ENCODE data around the gene RDH13. TPM values are rescaled to one million over a fixed set of nuclear protein-coding genes. Genes with fewer than 3 reads are reported as not detected.

The RDH13 gene
- polyA plus RNA-seq, 1 of the 3 experiments (the other 2 are of a cell fraction): 9.6 TPM

DNA sequence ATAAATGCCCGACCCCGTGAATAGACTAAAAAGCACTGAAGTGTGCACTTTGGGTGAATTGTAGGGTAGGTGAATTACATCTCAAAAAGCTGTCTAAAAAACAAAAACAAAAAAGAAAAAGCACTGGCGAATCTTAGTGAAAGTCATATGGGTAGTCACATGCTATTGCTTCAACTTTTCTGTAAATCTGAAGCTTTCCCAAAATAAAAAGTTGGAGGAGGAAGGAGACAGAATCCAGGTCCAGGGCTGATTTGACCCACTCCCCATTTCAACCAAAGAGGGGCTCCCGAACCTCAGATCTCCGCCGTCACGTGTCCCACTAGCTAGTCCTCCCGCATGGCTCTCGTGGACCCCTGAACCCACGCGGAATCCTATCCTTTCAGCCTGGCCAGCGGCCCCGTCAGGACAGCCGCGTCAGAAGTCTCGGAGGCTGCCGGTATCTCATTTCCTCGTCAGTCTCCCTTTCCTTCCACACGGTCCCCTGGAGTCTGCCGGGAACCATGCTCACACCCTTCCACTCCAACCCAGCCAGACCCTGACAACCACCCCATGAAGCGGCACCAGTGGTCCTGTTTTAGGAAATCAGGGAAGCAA lies 48.4 kb upstream of the RDH13 start:
- DNase-seq: peak; percentile 9
- no peak overlapping the region for H3K9ac ChIP-seq
- no peak overlapping the region for H3K4me2 ChIP-seq
- peaks cover 3 to 13% of the 10 kb centered on the region in 2 experiments for H3K36me3 ChIP-seq (replicated peaks in 1 of 2; ENCODE audit: control insufficient read depth in 1 of 2, insufficient read depth in 2 of 2, low read length in 1 of 2)
- H3F3A ChIP-seq (replicated peaks; ENCODE audit: insufficient read depth): peaks cover 1% of the 10 kb centered on the region
- H3K27ac ChIP-seq (ENCODE audit: low read depth in 2 of 2, low read length in 1 of 2): no peak overlapping the region
- no peaks in the 10 kb centered on the region for H3K9me2 ChIP-seq
- no peak overlapping the region for H3K4me3 ChIP-seq (ENCODE audit: low read depth in 2 of 2, low read length in 1 of 2)
- H2AFZ ChIP-seq (ENCODE audit: low read depth): no peak overlapping the region
- peaks cover 59% of the 10 kb centered on the region for H4K20me1 ChIP-seq (ENCODE audit: insufficient read depth)
- WGBS (ENCODE audit: low lambda C conversion rate): 94% methylated on average over 21 of the region's 21 CpGs
- ChIA-PET CTCF (interaction anchor here (1.0 kb wide), 2 partner anchors 14 to 22 kb away, joined by 4 to 5 read pairs; no protein-coding TSS in a partner anchor), POLR2A (no interaction called here)
- H3K27me3 ChIP-seq (ENCODE audit: insufficient read depth): no peaks in the 10 kb centered on the region
- peaks cover 77% of the 10 kb centered on the region for H3K79me2 ChIP-seq (ENCODE audit: insufficient read depth)
- TF ChIP-seq EP300 (IDR thresholded peaks at IDR 0.05; ENCODE audit: borderline replicate concordance in 1 of 2, low read depth in 1 of 2, low read length in 1 of 2) (no peak), SMC3 (IDR thresholded peaks at IDR 0.05; ENCODE audit: low read depth, low read length) (no peak), EZH2phosphoT487 (IDR thresholded peaks at IDR 0.05; ENCODE audit: borderline replicate concordance, low read depth) (no peak), RFX5 (IDR thresholded peaks at IDR 0.05; ENCODE audit: low read length) (no peak), NFIC (IDR thresholded peaks at IDR 0.05; ENCODE audit: borderline replicate concordance) (no peak), FOXJ3 (CRISPR knock-in tag; IDR thresholded peaks at IDR 0.05) (no peak), RAD21 (IDR thresholded peaks at IDR 0.05; ENCODE audit: low read length) (no peak), FOXM1 (IDR thresholded peaks at IDR 0.05; ENCODE audit: low read depth) (no peak), MXI1 (IDR thresholded peaks at IDR 0.05; ENCODE audit: low read depth, low read length) (no peak), TAF1 (IDR thresholded peaks at IDR 0.05; ENCODE audit: borderline replicate concordance, low read depth, low read length) (no peak), NRF1 (IDR thresholded peaks at IDR 0.05; ENCODE audit: low read depth, low read length) (no peak), RCOR1 (IDR thresholded peaks at IDR 0.05; ENCODE audit: low read length) (no peak)
- TF ChIP-seq, protein P1, sequence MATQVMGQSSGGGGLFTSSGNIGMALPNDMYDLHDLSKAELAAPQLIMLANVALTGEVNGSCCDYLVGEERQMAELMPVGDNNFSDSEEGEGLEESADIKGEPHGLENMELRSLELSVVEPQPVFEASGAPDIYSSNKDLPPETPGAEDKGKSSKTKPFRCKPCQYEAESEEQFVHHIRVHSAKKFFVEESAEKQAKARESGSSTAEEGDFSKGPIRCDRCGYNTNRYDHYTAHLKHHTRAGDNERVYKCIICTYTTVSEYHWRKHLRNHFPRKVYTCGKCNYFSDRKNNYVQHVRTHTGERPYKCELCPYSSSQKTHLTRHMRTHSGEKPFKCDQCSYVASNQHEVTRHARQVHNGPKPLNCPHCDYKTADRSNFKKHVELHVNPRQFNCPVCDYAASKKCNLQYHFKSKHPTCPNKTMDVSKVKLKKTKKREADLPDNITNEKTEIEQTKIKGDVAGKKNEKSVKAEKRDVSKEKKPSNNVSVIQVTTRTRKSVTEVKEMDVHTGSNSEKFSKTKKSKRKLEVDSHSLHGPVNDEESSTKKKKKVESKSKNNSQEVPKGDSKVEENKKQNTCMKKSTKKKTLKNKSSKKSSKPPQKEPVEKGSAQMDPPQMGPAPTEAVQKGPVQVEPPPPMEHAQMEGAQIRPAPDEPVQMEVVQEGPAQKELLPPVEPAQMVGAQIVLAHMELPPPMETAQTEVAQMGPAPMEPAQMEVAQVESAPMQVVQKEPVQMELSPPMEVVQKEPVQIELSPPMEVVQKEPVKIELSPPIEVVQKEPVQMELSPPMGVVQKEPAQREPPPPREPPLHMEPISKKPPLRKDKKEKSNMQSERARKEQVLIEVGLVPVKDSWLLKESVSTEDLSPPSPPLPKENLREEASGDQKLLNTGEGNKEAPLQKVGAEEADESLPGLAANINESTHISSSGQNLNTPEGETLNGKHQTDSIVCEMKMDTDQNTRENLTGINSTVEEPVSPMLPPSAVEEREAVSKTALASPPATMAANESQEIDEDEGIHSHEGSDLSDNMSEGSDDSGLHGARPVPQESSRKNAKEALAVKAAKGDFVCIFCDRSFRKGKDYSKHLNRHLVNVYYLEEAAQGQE (IDR thresholded peaks at IDR 0.05; ENCODE audit: low read depth, low read length): no peak
- H3K9me3 ChIP-seq: no peaks in the 10 kb centered on the region
- H3K4me1 ChIP-seq (ENCODE audit: control insufficient read depth in 1 of 2, insufficient read depth in 2 of 2, low read depth in 1 of 2, low read length in 1 of 2): peaks cover 9 to 24% of the 10 kb centered on the region in 2 experiments; a peak in 3 of 4 replicates
